ENCODE data around the gene OSBPL6. TPM values are rescaled to one million over a fixed set of nuclear protein-coding genes. Genes with fewer than 3 reads are reported as not detected.
A peak's percentile ranks its signal among the peaks of the same experiment; 100 is the strongest.
"Not testable (repeated sequence)": the region's sequence is repeated elsewhere in the genome, so short reads cannot be mapped to it uniquely, and the experiment has no call there.

OSBPL6 gene
- total and polyA plus RNA-seq, 11 donors = 1.2 to 9.6 (median 4.2) TPM

- no peaks in the 10 kb centered on the region for H3K9me3 ChIP-seq
- ATAC-seq = no peak
- WGBS, 4 donors = 13 to 14% (median 13%) methylated on average over 13 to 14 of the region's 14 CpGs
Observed at GRCh38 chr2:178195390-178196166, 1.3 kb downstream of the OSBPL6 start.

GRCh38 chr2:178197791-178198190, 3.5 kb downstream of the OSBPL6 start:
- Histone ChIP-seq H3K4me1 (peaks cover 0 to 23% (median 11%) of the 10 kb centered on the region in 12 donors), H3K9me3 (no peaks in the 10 kb centered on the region), H3K4me3 (no peak overlapping the region), H3K27ac (no peak overlapping the region), H3K36me3 (no peaks in the 10 kb centered on the region), H3K27me3 (peaks cover 0 to 24% (median 0%) of the 10 kb centered on the region in 9 donors)
- intact Hi-C loops (cut with DNase I) = loop anchor here in 4 of 10 donors (5.0 to 10.0 kb wide), 5 partner anchors 47 to 80 kb away; no protein-coding TSS in a partner anchor
- DNase-seq (no peak), ATAC-seq (no peak)
- TF ChIP-seq POLR2A (IDR thresholded peaks at IDR 0.05) (no peak), CTCF (IDR thresholded peaks at IDR 0.05) (no peak)
- WGBS, 4 donors = 74 to 90% (median 82%) methylated on average over 1 of the region's 1 CpG

More at GRCh38 chr2:178195390-178196166, 1.3 kb downstream of the OSBPL6 start:
- Histone ChIP-seq H3K27me3 (peaks cover 0 to 30% (median 0%) of the 10 kb centered on the region in 9 donors), H3K27ac (peak overlapping the region in 11 of 12 donors; percentile 55 to 98 (median 92)), H3K4me1 (peaks cover 0 to 23% (median 13%) of the 10 kb centered on the region in 12 donors), H3K4me3 (peak overlapping the region; percentile 56 to 98 (median 88)), H3K36me3 (no peaks in the 10 kb centered on the region)
- TF ChIP-seq POLR2A (IDR thresholded peaks at IDR 0.05) = no peak
- no peak for TF ChIP-seq CTCF (IDR thresholded peaks at IDR 0.05)
- intact Hi-C loops (cut with DNase I) = loop anchor here in 6 of 10 donors (2.0 to 10.0 kb wide), 7 partner anchors 49 to 85 kb away; no protein-coding TSS in a partner anchor
- DNase-seq = no peak

DNA sequence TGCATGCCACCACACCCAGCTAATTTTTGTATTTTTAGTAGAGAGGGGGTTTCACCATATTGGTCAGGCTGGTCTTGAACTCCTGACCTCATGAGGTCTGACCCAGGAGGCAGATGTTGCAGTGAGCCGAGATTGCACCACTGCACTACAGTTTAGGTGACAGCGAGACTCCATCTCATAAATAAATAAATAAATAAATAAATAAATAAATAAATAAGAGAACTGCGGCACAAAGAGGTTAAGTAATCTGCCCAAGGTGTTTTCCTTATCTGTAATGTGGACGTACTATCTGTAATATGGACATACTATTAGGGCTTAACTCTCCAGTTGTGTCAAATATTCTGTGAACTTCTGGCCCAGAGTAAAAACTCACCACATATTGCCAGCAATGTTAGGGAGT, 4.1 kb downstream of the OSBPL6 start:
- Histone ChIP-seq H3K4me1 (peaks cover 0 to 20% (median 10%) of the 10 kb centered on the region in 12 donors), H3K27me3 (peaks cover 0 to 18% (median 0%) of the 10 kb centered on the region in 9 donors)
- 89 to 93% (median 92%) methylated on average over 4 of the region's 4 CpGs for WGBS, 4 donors
- not testable (repeated sequence) for H3K9me3 ChIP-seq, H3K36me3 ChIP-seq, H3K4me3 ChIP-seq, H3K27ac ChIP-seq, DNase-seq, ATAC-seq
- intact Hi-C loops (cut with DNase I) = loop anchor here in 4 of 10 donors (5.0 to 10.0 kb wide), 5 partner anchors 46 to 79 kb away; no protein-coding TSS in a partner anchor

- TF ChIP-seq CTCF (IDR thresholded peaks at IDR 0.05) (no peak), POLR2A (IDR thresholded peaks at IDR 0.05) (no peak)
- no peak overlapping the region for H3K27ac ChIP-seq
Observed at GRCh38 chr2:178199334-178199733, 5.0 kb downstream of the OSBPL6 start.

More at GRCh38 chr2:178199334-178199733, 5.0 kb downstream of the OSBPL6 start:
- Histone ChIP-seq H3K27me3 (peaks cover 0 to 10% (median 0%) of the 10 kb centered on the region in 9 donors), H3K4me1 (peaks cover 0 to 17% (median 10%) of the 10 kb centered on the region in 12 donors), H3K36me3 (no peaks in the 10 kb centered on the region), H3K4me3 (no peak overlapping the region), H3K9me3 (no peaks in the 10 kb centered on the region)
- intact Hi-C loops (cut with DNase I) = loop anchor here in 4 of 10 donors (5.0 to 10.0 kb wide), 5 partner anchors 45 to 78 kb away; no protein-coding TSS in a partner anchor
- 84 to 98% (median 88%) methylated on average over 1 of the region's 1 CpG for WGBS, 4 donors
- ATAC-seq (no peak), DNase-seq (no peak)

Measured in heart left ventricle (tissue), 16 donors.